ENCODE data around the gene ZEB2. TPM values are rescaled to one million over a fixed set of nuclear protein-coding genes. Genes with fewer than 3 reads are reported as not detected.

Gene ZEB2
- total RNA-seq, 1 experiment from 2014 or later, result 1.1 TPM

- Histone ChIP-seq H3K36me3 (ENCODE audit: control insufficient read depth, insufficient read depth, low read length) (no peaks in the 10 kb centered on the region), H3K9me3 (ENCODE audit: control insufficient read depth, insufficient read depth, low read depth, low read length) (no peaks in the 10 kb centered on the region), H3K4me1 (ENCODE audit: control insufficient read depth, insufficient read depth, low read length) (no peaks in the 10 kb centered on the region), H3K27me3 (ENCODE audit: control insufficient read depth, insufficient read depth, low read length) (no peaks in the 10 kb centered on the region), H3K27ac (ENCODE audit: low read length) (no peak overlapping the region), H3K4me3 (ENCODE audit: low read depth in 2 of 2, low read length in 2 of 2) (no peak overlapping the region)
- no peak for DNase-seq (ENCODE audit: low read depth, low spot score)
- CTCF ChIA-PET, result no interaction called here
- intact Hi-C loops (cut with micrococcal nuclease; ENCODE audit: unreplicated experiment) (no loop called here), in situ Hi-C loops (cut with HindIII; ENCODE audit: low pct_unique_long_range_greater_than_20kb, low sequenced_read_pairs) (no loop called here)
- no peak for TF ChIP-seq SIN3A (IDR thresholded peaks at IDR 0.05; ENCODE audit: borderline replicate concordance, insufficient read depth, low read depth, low read length)
- TF ChIP-seq TCF7L2 (IDR thresholded peaks at IDR 0.05; ENCODE audit: low read depth, low read length), result no peak
- TF ChIP-seq POLR2AphosphoS5 (IDR thresholded peaks at IDR 0.05; ENCODE audit: low read depth, low read length), result no peak
- TF ChIP-seq CTCF (IDR thresholded peaks at IDR 0.05), result no peak
- no peak for TF ChIP-seq REST (IDR thresholded peaks at IDR 0.05; ENCODE audit: insufficient read depth in 1 of 2, low read depth in 2 of 2, low read length in 1 of 2)
- POLR2A ChIA-PET, result no interaction called here
- no TSS peak for BruUV-seq (replicated peaks)
- ATAC-seq, result no peak
These were observed 98.1 kb downstream of the ZEB2 start for GRCh38 chr2:144421606-144422510.

GRCh38 chr2:144419218-144419617, 100.7 kb downstream of the ZEB2 start:
- Histone ChIP-seq H3K27me3 (ENCODE audit: control insufficient read depth, insufficient read depth, low read length) (no peaks in the 10 kb centered on the region), H3K4me3 (ENCODE audit: low read depth in 2 of 2, low read length in 2 of 2) (no peak overlapping the region), H3K27ac (ENCODE audit: low read length) (no peak overlapping the region), H3K36me3 (ENCODE audit: control insufficient read depth, insufficient read depth, low read length) (no peaks in the 10 kb centered on the region), H3K4me1 (ENCODE audit: control insufficient read depth, insufficient read depth, low read length) (no peaks in the 10 kb centered on the region), H3K9me3 (ENCODE audit: control insufficient read depth, insufficient read depth, low read depth, low read length) (no peaks in the 10 kb centered on the region)
- in situ Hi-C loops (cut with HindIII; ENCODE audit: low pct_unique_long_range_greater_than_20kb, low sequenced_read_pairs), result no loop called here
- no peak for DNase-seq (ENCODE audit: low read depth, low spot score)
- POLR2A ChIA-PET, result no interaction called here
- CTCF ChIA-PET, result no interaction called here
- BruUV-seq (replicated peaks), result no TSS peak
- TF ChIP-seq CTCF (IDR thresholded peaks at IDR 0.05), result no peak
- TF ChIP-seq POLR2AphosphoS5 (IDR thresholded peaks at IDR 0.05; ENCODE audit: low read depth, low read length), result no peak
- TF ChIP-seq TCF7L2 (IDR thresholded peaks at IDR 0.05; ENCODE audit: low read depth, low read length), result no peak
- TF ChIP-seq REST (IDR thresholded peaks at IDR 0.05; ENCODE audit: insufficient read depth in 1 of 2, low read depth in 2 of 2, low read length in 1 of 2), result no peak
- TF ChIP-seq SIN3A (IDR thresholded peaks at IDR 0.05; ENCODE audit: borderline replicate concordance, insufficient read depth, low read depth, low read length), result no peak
- ATAC-seq, result no peak
- intact Hi-C loops (cut with micrococcal nuclease; ENCODE audit: unreplicated experiment), result no loop called here

Data from Panc1 (cell line).